Type B pancreatic cell (in vitro differentiated cells): ENCODE data around the gene TNK2. TPM values are rescaled to one million over a fixed set of nuclear protein-coding genes. Genes with fewer than 3 reads are reported as not detected.

ENCODE experiments used
- DNase-seq: peaks from one replicate; pipeline ENCODE4 v3.0.0; 2021; ENCODE audit warnings: mixed read lengths; ENCODE audit not compliant: unreplicated experiment; ENCODE audit errors: extremely low spot score
- H3K27ac Mint-ChIP-seq: 2 replicates; pipeline ENCODE4 v1.8.0; 2021; ENCODE audit warnings: mild to moderate bottlenecking, mixed read lengths
- H3K27me3 Mint-ChIP-seq: 2 replicates; pipeline ENCODE4 v1.8.0; 2021; ENCODE audit warnings: mixed read lengths
- H3K36me3 Mint-ChIP-seq: 2 replicates; pipeline ENCODE4 v1.8.0; 2021; ENCODE audit warnings: mixed read lengths
- H3K4me1 Mint-ChIP-seq: one replicate; pipeline ENCODE4 v1.8.0; 2021; ENCODE audit warnings: mixed read lengths; ENCODE audit not compliant: unreplicated experiment
- H3K4me3 Mint-ChIP-seq: 2 replicates; pipeline ENCODE4 v1.8.0; 2021; ENCODE audit warnings: mild to moderate bottlenecking, mixed read lengths
- H3K9me3 Mint-ChIP-seq: 2 replicates; pipeline ENCODE4 v1.8.0; 2021; ENCODE audit warnings: mixed read lengths
- total RNA-seq: library from RNA; stranded (reverse); gene quantifications from 2 replicates; pipeline ENCODE4 v1.2.1, GENCODE V29; 2021; ENCODE audit warnings: low replicate concordance
- TF ChIP-seq, protein P1 (sequence below): fragments of 200-600 bp; sonication (generic); conservative IDR thresholded peaks from 2 replicates; pipeline ENCODE4 v1.5.0; 2021; ENCODE audit warnings: antibody characterized with exemption, mild to moderate bottlenecking

TNK2 gene
- total RNA-seq, 1 donor from 2014 or later: 42.5 TPM

DNA sequence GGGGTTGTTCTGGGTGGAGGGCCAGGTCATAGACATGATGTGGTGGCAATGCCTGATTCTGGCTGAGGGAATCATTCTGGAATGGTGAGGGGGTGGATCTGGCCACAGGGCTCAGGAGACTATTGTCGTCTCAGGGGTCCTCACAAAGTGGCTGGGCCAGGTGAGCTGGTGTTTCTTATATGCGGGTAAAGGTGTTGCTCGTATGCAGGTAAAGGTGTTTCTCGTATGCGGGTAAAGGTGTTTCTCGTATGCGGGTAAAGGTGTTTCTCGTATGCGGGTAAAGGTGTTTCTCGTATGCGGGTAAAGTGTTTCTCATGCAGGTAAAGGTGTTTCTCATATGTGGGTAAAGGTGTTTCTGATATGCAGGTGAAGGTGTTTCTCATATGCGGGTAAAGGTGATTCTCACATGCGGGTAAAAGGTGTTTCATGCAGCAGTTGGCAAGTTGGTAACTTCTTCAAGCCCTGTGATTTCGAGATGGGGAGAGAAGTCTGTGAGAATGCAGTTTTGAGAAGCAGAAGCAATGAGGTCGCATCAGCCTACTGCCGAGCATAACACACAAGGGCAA is 86.1 kb downstream of the TNK2 start:
- TF ChIP-seq, protein P1, sequence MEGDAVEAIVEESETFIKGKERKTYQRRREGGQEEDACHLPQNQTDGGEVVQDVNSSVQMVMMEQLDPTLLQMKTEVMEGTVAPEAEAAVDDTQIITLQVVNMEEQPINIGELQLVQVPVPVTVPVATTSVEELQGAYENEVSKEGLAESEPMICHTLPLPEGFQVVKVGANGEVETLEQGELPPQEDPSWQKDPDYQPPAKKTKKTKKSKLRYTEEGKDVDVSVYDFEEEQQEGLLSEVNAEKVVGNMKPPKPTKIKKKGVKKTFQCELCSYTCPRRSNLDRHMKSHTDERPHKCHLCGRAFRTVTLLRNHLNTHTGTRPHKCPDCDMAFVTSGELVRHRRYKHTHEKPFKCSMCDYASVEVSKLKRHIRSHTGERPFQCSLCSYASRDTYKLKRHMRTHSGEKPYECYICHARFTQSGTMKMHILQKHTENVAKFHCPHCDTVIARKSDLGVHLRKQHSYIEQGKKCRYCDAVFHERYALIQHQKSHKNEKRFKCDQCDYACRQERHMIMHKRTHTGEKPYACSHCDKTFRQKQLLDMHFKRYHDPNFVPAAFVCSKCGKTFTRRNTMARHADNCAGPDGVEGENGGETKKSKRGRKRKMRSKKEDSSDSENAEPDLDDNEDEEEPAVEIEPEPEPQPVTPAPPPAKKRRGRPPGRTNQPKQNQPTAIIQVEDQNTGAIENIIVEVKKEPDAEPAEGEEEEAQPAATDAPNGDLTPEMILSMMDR: no peak
- H3K36me3 Mint-ChIP-seq: no peaks in the 10 kb centered on the region
- DNase-seq: no peak
- H3K4me3 Mint-ChIP-seq: no peak overlapping the region
- H3K4me1 Mint-ChIP-seq: peaks cover 6% of the 10 kb centered on the region
- no peak overlapping the region for H3K27ac Mint-ChIP-seq
- H3K27me3 Mint-ChIP-seq: peaks cover 10% of the 10 kb centered on the region
- no peaks in the 10 kb centered on the region for H3K9me3 Mint-ChIP-seq

DNA sequence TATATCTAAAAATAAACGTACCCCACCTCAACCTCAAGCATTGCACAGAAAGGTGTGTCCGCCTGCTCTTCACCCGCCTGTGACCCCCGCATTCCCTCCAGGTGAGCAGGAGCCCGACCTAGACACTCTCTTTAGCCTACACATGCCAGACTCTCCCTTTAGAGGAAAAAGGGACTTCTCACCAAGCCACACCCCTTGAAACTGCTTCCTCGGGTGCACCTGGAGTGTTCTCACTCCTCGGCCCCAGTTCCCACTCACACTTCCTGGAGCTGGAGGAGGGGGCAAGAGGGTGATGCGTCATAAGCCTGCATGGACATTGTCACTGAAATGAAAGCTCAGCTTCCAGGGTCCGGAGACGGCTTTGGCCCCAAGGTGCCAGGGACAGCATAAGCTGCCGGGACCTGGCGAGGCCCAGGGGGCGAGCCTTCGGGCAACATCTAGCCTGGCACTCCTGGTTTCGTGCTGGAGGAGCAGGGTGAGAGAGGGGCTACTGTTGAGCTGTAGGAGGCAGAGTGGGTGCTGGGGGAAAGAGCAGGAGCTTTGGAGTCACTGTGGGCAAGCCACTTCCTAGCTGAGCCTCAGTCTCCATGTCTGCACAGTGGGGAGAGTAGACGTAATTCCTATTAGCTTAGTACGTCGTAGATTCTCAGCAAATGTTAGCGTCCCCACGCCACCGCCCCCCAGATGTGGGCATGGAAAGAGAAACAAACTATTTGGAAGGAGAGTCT is 86.8 kb downstream of the TNK2 start:
- no peaks in the 10 kb centered on the region for H3K9me3 Mint-ChIP-seq
- no peak for DNase-seq
- H3K27ac Mint-ChIP-seq: no peak overlapping the region
- H3K36me3 Mint-ChIP-seq: no peaks in the 10 kb centered on the region
- H3K4me3 Mint-ChIP-seq: no peak overlapping the region
- peaks cover 6% of the 10 kb centered on the region for H3K4me1 Mint-ChIP-seq
- TF ChIP-seq, protein P1: no peak
- H3K27me3 Mint-ChIP-seq: peaks cover 10% of the 10 kb centered on the region

DNA sequence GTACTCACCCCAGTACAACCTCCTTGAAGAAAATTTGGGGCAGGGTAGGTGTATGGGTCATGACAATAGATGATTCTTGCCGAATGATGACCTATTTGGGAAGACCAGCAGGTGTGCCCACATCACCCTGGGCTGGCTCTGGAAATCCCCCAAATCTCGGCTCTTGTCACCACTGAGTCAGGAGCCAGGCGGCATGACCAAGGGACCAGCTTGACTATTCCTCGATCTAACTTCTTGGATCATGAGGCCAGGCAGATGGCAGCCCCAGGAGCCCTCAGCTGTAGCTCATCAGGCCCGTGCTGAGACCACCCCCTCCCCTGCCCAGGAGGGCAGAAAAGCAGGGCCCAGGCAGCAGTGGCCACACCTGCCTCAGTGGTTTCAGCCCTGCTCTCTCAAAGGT is 87.5 kb downstream of the TNK2 start:
- H3K4me1 Mint-ChIP-seq: peaks cover 6% of the 10 kb centered on the region
- TF ChIP-seq, protein P1: no peak
- no peak for DNase-seq
- H3K36me3 Mint-ChIP-seq: no peaks in the 10 kb centered on the region
- H3K4me3 Mint-ChIP-seq: no peak overlapping the region
- no peak overlapping the region for H3K27ac Mint-ChIP-seq
- peaks cover 10% of the 10 kb centered on the region for H3K27me3 Mint-ChIP-seq
- no peaks in the 10 kb centered on the region for H3K9me3 Mint-ChIP-seq

DNA sequence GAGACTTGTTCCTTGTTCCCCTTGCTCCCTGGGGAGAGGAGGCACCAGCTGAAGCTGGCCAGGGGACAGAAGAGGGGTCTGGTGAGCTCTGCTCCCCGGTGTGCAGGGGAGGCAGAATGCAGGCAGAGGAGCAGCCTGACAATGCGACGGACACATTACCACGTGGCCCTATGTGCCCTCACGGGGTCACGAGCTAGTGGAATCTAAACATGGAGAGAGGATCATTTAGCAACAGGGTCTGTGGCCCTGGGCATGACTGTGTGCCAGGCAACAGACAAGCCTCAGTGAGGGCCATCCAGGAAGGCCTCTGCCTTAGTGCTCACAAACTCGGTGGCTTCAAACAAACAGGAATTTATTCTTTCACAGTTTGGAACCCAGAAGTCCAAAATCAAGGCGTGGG is 88.2 kb downstream of the TNK2 start:
- TF ChIP-seq, protein P1: no peak
- Mint-ChIP-seq H3K4me3 (no peak overlapping the region), H3K27me3 (peaks cover 10% of the 10 kb centered on the region), H3K4me1 (peaks cover 6% of the 10 kb centered on the region), H3K36me3 (no peaks in the 10 kb centered on the region), H3K27ac (no peak overlapping the region), H3K9me3 (no peaks in the 10 kb centered on the region)
- no peak for DNase-seq

DNA sequence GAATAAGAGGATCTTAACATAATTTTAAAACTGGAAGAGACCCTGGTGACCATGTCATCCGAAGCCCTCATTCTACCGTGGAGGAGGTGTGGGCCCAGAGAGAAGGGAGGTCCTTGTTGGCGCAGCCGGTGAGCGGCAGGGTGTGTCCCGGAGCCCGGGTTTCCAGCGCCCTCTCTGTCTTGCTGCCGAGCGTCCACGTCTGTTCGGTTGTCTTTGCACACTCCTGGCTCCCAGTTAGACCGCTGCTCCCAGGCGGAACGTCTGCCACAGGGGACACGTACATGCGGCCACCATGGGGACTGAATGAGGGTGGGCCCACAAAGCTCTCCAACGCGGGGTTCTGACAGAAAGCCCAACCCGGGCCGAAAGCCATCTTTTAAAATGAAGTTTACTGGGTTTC is 90.0 kb downstream of the TNK2 start:
- TF ChIP-seq, protein P1: no peak
- Mint-ChIP-seq H3K36me3 (no peaks in the 10 kb centered on the region), H3K27me3 (peaks cover 13% of the 10 kb centered on the region), H3K4me3 (no peak overlapping the region), H3K9me3 (no peaks in the 10 kb centered on the region), H3K4me1 (peaks cover under 1% of the 10 kb centered on the region), H3K27ac (no peak overlapping the region)
- no peak for DNase-seq
